Heart left ventricle (tissue), 16 donors: ENCODE data around the gene DENR. TPM values are rescaled to one million over a fixed set of nuclear protein-coding genes. Genes with fewer than 3 reads are reported as not detected.

ENCODE experiments used
- ATAC-seq, 4 donors: fragments of 200-7000 bp; cut with Tn5 transposase; one replicate each; pipeline ENCODE4 v1.9.1; 2020 to 2022; ENCODE audit warnings: moderate library complexity in 4 of 4, mild to moderate bottlenecking in 3 of 4, moderate number of reproducible peaks in 1 of 4
- DNase-seq, 5 donors: peaks; one replicate each; pipeline ENCODE4 v3.0.0-alpha.2; 2020
- H3K27ac ChIP-seq, 12 donors: fragments of 200-600 bp; sonication (generic) in 4 of 12; one replicate each; pipeline versions ENCODE4 v1.5.0 to v1.8.0; 2016 to 2022; ENCODE audit warnings: mild to moderate bottlenecking in 2 of 12
- H3K27me3 ChIP-seq, 9 donors: fragments of 200-600 bp; sonication (generic) in 2 of 9; one replicate each; pipeline versions ENCODE4 v1.5.1 to v1.8.0; 2016 to 2022; ENCODE audit warnings: mild to moderate bottlenecking in 3 of 9
- H3K36me3 ChIP-seq, 9 donors: fragments of 200-600 bp; sonication (generic) in 2 of 9; one replicate each; pipeline versions ENCODE4 v1.5.0 to v1.8.0; 2018 to 2022; ENCODE audit warnings: mild to moderate bottlenecking in 2 of 9
- H3K4me1 ChIP-seq, 12 donors: fragments of 200-600 bp; sonication (generic) in 4 of 12; one replicate each; pipeline versions ENCODE4 v1.5.0 to v1.8.0; 2016 to 2022; ENCODE audit warnings: mild to moderate bottlenecking in 3 of 12
- H3K4me3 ChIP-seq, 12 donors: fragments of 200-600 bp; sonication (generic) in 4 of 12; one replicate each; pipeline versions ENCODE4 v1.5.0 to v1.8.0; 2017 to 2022; ENCODE audit warnings: mild to moderate bottlenecking in 9 of 12, moderate library complexity in 4 of 12
- H3K9me3 ChIP-seq, 12 donors: fragments of 200-600 bp; sonication (generic) in 4 of 12; one replicate each; pipeline versions ENCODE4 v1.5.0 to v1.8.0; 2016 to 2022; ENCODE audit warnings: mild to moderate bottlenecking in 1 of 12
- CTCF ChIP-seq, 12 donors: fragments of 200-600 bp; sonication (generic) in 4 of 12; IDR thresholded peaks; one replicate each; pipeline versions ENCODE4 v1.5.0 to v1.8.0; 2018 to 2022; ENCODE audit warnings: antibody characterized with exemption in 12 of 12, mild to moderate bottlenecking in 5 of 12
- POLR2A ChIP-seq, 2 donors: fragments of 450-650 bp; IDR thresholded peaks; one replicate each; pipeline ENCODE4 v1.6.1; 2017; ENCODE audit warnings: antibody characterized with exemption in 2 of 2, mild to moderate bottlenecking in 2 of 2, moderate library complexity in 2 of 2
- WGBS, 4 donors: extraction: QIAGEN DNeasy Blood & Tissue Kit in 2 of 4; methylation state at CpG; one replicate each; pipeline versions ENCODE4 v1.1.5 to v1.1.7; 2013 to 2018; 5-methylcytosine and 5-hydroxymethylcytosine counted together
- intact Hi-C, 10 donors: fragments of 100-400 bp; cut with DNase I; formaldehyde crosslinking; loops; one replicate each; pipeline versions ENCODE4 v1.11.1 to v1.14.2; 2022
- polyA plus RNA-seq, 2 donors: library from polyadenylated mRNA; stranded (reverse); fragments of 200-250 nt; gene quantifications; one replicate each; pipeline ENCODE4 v1.2.3, GENCODE V29; 2013
- total RNA-seq, 9 donors: library from RNA; depleted of rRNA in 2 of 9; stranded (reverse); fragments of >200 nt in 2 of 9; fragmentation: NEBNext Ultra II Directional in 3 of 9; extraction: Animal tissue kit (Norgen Biotek cat#: 25700) in 3 of 9; gene quantifications; one replicate each; pipeline versions ENCODE4 v1.1.0 to v1.2.4, GENCODE V29; 2016 to 2023
- donor health status: ischemic (EF 13 %, LVEDD 7.1; RV severe dilation, severe dysfunction).
- donor health status: healthy with polysubstance abuse.
- donor health status: DM: no; HTN: yes; CAD: no.
- donor health status: DM: no; HTN: no; CAD: no.
- donor health status: ischemic (EF 25% LVEDD 6.9; RV normal size, moderate dysfunction).
- donor health status: ischemic (EF 25% LVEDD 5.7; RV mildly dilated, moderate dysfunction).
- donor health status: healthy.
- donor health status: DM: yes; HTN: yes; CAD: no.
- donor health status: ischemic (EF 35%, LVEDD 5.7; RV mildly dilated, moderate dysfunction).
- donor health status: nonischemic (EF 11% LVEDD 7.7; RV severe dilation, severe dysfunction).
- donor health status: DM: yes; HTN: yes; CAD: no.
- donor health status: PGD.
- donor health status: ischemic (EF 29% LVEDD 5.4; RV normal size, mild dysfunction).
- donor health status: nonischemic (EF 23%, LVEDD 6.1; RV moderate dilation, normal function).

The DENR gene
- total and polyA plus RNA-seq, 11 donors, result 13.3 to 32.7 (median 26.3) TPM

- no peak for DNase-seq
- 73 to 81% (median 77%) methylated on average over 3 of the region's 3 CpGs for WGBS, 4 donors
- Histone ChIP-seq H3K36me3 (no peaks in the 10 kb centered on the region), H3K9me3 (no peaks in the 10 kb centered on the region), H3K27ac (no peak overlapping the region), H3K27me3 (peaks cover 0 to 4% (median 0%) of the 10 kb centered on the region in 9 donors), H3K4me1 (peaks cover 0 to 3% (median 0%) of the 10 kb centered on the region in 12 donors), H3K4me3 (no peak overlapping the region)
- intact Hi-C loops, result no loop called here
- no peak for ATAC-seq
- no peak for TF ChIP-seq POLR2A (IDR thresholded peaks at IDR 0.05)
- TF ChIP-seq CTCF (IDR thresholded peaks at IDR 0.05), result no peak
These were observed 20.5 kb upstream of the DENR start for GRCh38 chr12:122732170-122732569.

DNA sequence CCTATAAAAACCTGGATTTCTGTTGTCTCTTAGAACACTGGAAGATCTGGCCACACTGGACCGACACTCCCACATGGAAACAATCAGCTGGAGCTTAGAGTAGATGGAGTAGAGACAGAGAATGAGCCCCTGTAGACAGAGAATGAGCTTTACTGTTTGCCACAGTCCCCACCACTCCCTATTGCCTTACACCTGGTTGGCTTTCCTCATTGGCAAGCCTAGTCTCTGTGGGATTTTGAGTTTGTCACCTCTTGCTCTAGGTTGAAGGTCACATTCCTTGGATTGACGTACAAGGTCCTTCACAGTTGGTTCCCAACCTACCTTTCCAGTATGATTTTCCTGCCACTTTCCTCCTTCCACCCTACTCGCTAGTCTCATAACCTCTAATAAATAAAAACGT lies 20.0 kb upstream of the DENR start:
- no peaks in the 10 kb centered on the region for H3K9me3 ChIP-seq
- no peak overlapping the region for H3K4me3 ChIP-seq
- DNase-seq (no peak), ATAC-seq (no peak)
- TF ChIP-seq POLR2A (IDR thresholded peaks at IDR 0.05) (no peak), CTCF (IDR thresholded peaks at IDR 0.05) (no peak)
- H3K4me1 ChIP-seq, result peaks cover 0 to 3% (median 0%) of the 10 kb centered on the region in 12 donors
- no peaks in the 10 kb centered on the region for H3K36me3 ChIP-seq
- no peak overlapping the region for H3K27ac ChIP-seq
- intact Hi-C loops, result no loop called here
- H3K27me3 ChIP-seq, result peaks cover 0 to 4% (median 0%) of the 10 kb centered on the region in 9 donors
- 85 to 88% (median 87%) methylated on average over 4 of the region's 4 CpGs for WGBS, 4 donors

DNA sequence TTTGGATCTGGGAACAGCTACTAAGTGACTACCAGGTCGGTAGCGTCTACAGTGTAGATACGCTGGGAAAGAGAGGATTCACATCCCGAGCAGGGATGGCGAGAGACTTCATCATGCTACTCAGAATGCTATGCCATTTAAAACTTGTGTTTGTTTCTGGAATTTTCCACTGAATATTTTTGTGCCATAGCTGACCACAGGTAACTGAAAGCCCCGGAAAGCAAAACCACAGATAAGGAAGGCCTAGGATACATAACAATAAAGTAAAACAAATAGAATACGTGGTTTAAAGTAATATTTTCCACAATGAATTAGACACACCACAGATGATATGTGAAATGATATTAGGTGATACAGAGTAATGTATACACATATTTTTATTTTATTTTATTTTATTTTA lies 14.1 kb upstream of the DENR start:
- Histone ChIP-seq H3K4me1 (no peaks in the 10 kb centered on the region), H3K27me3 (no peaks in the 10 kb centered on the region), H3K9me3 (no peaks in the 10 kb centered on the region), H3K4me3 (no peak overlapping the region), H3K36me3 (no peaks in the 10 kb centered on the region), H3K27ac (no peak overlapping the region)
- TF ChIP-seq POLR2A (IDR thresholded peaks at IDR 0.05), result no peak
- TF ChIP-seq CTCF (IDR thresholded peaks at IDR 0.05), result no peak
- no peak for DNase-seq
- ATAC-seq, result no peak
- intact Hi-C loops, result no loop called here
- WGBS, 4 donors, result 81 to 88% (median 84%) methylated on average over 7 of the region's 7 CpGs

DNA sequence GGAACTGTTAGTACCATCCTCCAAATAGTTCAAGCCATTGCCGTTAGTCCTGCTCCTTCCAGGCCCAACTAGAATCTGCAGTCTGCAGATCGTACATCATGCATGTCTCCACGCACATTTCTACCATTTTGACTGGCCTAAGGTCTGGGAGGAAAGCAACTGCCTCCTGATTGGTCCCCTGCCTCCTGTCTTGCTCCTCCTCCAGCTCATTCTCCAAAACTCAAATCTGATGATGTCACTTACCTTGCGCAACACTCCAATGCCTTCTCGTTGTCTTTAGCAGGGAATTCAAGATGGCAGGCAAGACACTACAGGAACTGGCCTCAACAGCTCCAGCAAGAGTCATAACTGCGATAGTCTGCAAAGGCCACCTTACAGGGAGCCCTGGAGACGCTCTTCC lies 12.3 kb upstream of the DENR start:
- no peaks in the 10 kb centered on the region for H3K27me3 ChIP-seq
- H3K4me3 ChIP-seq, result no peak overlapping the region
- H3K36me3 ChIP-seq, result no peaks in the 10 kb centered on the region
- no peak overlapping the region for H3K27ac ChIP-seq
- 92 to 93% (median 93%) methylated on average over 7 of the region's 7 CpGs for WGBS, 4 donors
- ATAC-seq (no peak), DNase-seq (no peak)
- intact Hi-C loops, result loop anchor here in 1 of 10 donors (10.0 kb wide), 1 partner anchor 206 kb away; no protein-coding TSS in a partner anchor
- TF ChIP-seq CTCF (IDR thresholded peaks at IDR 0.05), result no peak
- no peak for TF ChIP-seq POLR2A (IDR thresholded peaks at IDR 0.05)
- no peaks in the 10 kb centered on the region for H3K4me1 ChIP-seq
- no peaks in the 10 kb centered on the region for H3K9me3 ChIP-seq
